HEK293T (cell line): Measurements from ENCODE around the gene TSPAN4.
A peak's percentile ranks its signal among the peaks of the same experiment; 100 is the strongest.

Source experiments
- CTCF ChIA-PET: fragments of 350-600 bp; formaldehyde crosslinking; extraction: SDS; loops from one replicate; lab custom pipeline; 2021; ENCODE audit warnings: antibody characterized with exemption, inconsistent platforms; lab: Yijun Ruan, JAX
- POLR2A ChIA-PET: fragments of 350-600 bp; formaldehyde crosslinking; extraction: SDS; loops from one replicate; lab custom pipeline; 2020; ENCODE audit warnings: antibody characterized with exemption, inconsistent platforms; lab: Yijun Ruan, JAX
- DNase-seq: peaks from one replicate; pipeline ENCODE4 v3.0.0; 2012; ENCODE audit warnings: mixed read lengths; ENCODE audit errors: extremely low spot score
- ARNT ChIP-seq: fragments of 450-650 bp; IDR thresholded peaks from 2 replicates; pipeline ENCODE4 v1.6.1; 2017; ENCODE audit warnings: mild to moderate bottlenecking
- BHLHE40 ChIP-seq: fragments of 450-650 bp; IDR thresholded peaks from 2 replicates; pipeline ENCODE4 v1.6.1; 2016; ENCODE audit warnings: mild to moderate bottlenecking, moderate library complexity, borderline replicate concordance
- CTBP1 ChIP-seq: fragments of 450-650 bp; IDR thresholded peaks from 2 replicates; pipeline ENCODE4 v1.6.1; 2016; ENCODE audit warnings: borderline replicate concordance
- ELF4 ChIP-seq: fragments of 450-650 bp; IDR thresholded peaks from 2 replicates; pipeline ENCODE4 v1.6.1; 2017; ENCODE audit warnings: antibody characterized with exemption
- FOXA1 ChIP-seq: fragments of 450-650 bp; IDR thresholded peaks from 2 replicates; pipeline ENCODE4 v1.6.1; 2016; ENCODE audit warnings: mild to moderate bottlenecking
- FOXK2 ChIP-seq: fragments of 450-650 bp; IDR thresholded peaks from 2 replicates; pipeline ENCODE4 v1.6.1; 2016; ENCODE audit warnings: mild to moderate bottlenecking
- FOXM1 ChIP-seq: fragments of 450-650 bp; IDR thresholded peaks from 2 replicates; pipeline ENCODE4 v1.6.1; 2017; ENCODE audit warnings: mild to moderate bottlenecking, borderline replicate concordance
- HDGF ChIP-seq: fragments of 450-650 bp; IDR thresholded peaks from 2 replicates; pipeline ENCODE4 v1.6.1; 2017; ENCODE audit warnings: antibody characterized with exemption, borderline replicate concordance
- L3MBTL2 ChIP-seq: fragments of 450-650 bp; conservative IDR thresholded peaks from 2 replicates; pipeline ENCODE4 v1.6.1; 2016; ENCODE audit warnings: mild to moderate bottlenecking
- LEF1 ChIP-seq: fragments of 450-650 bp; IDR thresholded peaks from 2 replicates; pipeline ENCODE4 v1.6.1; 2017; ENCODE audit warnings: mild to moderate bottlenecking, borderline replicate concordance
- NFRKB ChIP-seq: fragments of 450-650 bp; IDR thresholded peaks from 2 replicates; pipeline ENCODE4 v1.6.1; 2016; ENCODE audit warnings: mild to moderate bottlenecking, moderate library complexity
- PKNOX1 ChIP-seq: fragments of 450-650 bp; IDR thresholded peaks from 2 replicates; pipeline ENCODE4 v1.6.1; 2016
- SP1 ChIP-seq: fragments of 450-650 bp; IDR thresholded peaks from 2 replicates; pipeline ENCODE4 v1.6.1; 2017
- SUZ12 ChIP-seq: fragments of 450-650 bp; IDR thresholded peaks from 2 replicates; pipeline ENCODE4 v1.6.1; 2016; ENCODE audit warnings: mild to moderate bottlenecking
- TARDBP ChIP-seq: fragments of 450-650 bp; IDR thresholded peaks from 2 replicates; pipeline ENCODE4 v1.6.1; 2016
- ZNF384 ChIP-seq: fragments of 450-650 bp; IDR thresholded peaks from 2 replicates; pipeline ENCODE4 v1.6.1; 2016

TSPAN4 gene

GRCh38 chr11:804599-804964 is 38.1 kb upstream of the TSPAN4 start:
- TF ChIP-seq SUZ12 (no peak), BHLHE40 (no peak), FOXM1 (no peak), FOXK2 (no peak), HDGF (no peak), L3MBTL2 (no peak), TARDBP (no peak), FOXA1 (no peak), ELF4 (no peak), NFRKB (no peak), ZNF384 (no peak), PKNOX1 (no peak), CTBP1 (no peak)
- CTCF ChIA-PET, result interaction anchor here (1.2 kb wide), 1 partner anchor 39 kb away, joined by 3 read pairs; no protein-coding TSS in a partner anchor
- POLR2A ChIA-PET, result interaction anchor here (1.5 to 2.7 kb wide), 3 partner anchors 8 to 28 kb away, joined by 4 to 14 read pairs (median 8); no protein-coding TSS in a partner anchor
- DNase-seq, result no peak

- TF ChIP-seq ZNF384, result no peak
- TF ChIP-seq L3MBTL2, result no peak
- TF ChIP-seq PKNOX1, result no peak
- no peak for TF ChIP-seq TARDBP
- TF ChIP-seq BHLHE40, result no peak
- no peak for TF ChIP-seq LEF1
- no peak for TF ChIP-seq SP1
- TF ChIP-seq HDGF, result no peak
- TF ChIP-seq SUZ12, result no peak
- no peak for TF ChIP-seq FOXM1
- no peak for TF ChIP-seq ELF4
- TF ChIP-seq FOXA1, result no peak
- no peak for TF ChIP-seq FOXK2
- no peak for TF ChIP-seq ARNT
- no peak for TF ChIP-seq CTBP1
- no peak for TF ChIP-seq NFRKB
- no peak for DNase-seq
- CTCF ChIA-PET, result no interaction called here
- POLR2A ChIA-PET, result interaction anchor here (0.5 to 2.2 kb wide), 11 partner anchors 10 to 89 kb away, joined by 3 to 39 read pairs (median 4); partner anchors contain the start of genes CD151, PNPLA2, POLR2L and TSPAN4
Measured at GRCh38 chr11:808427-809286, 34.0 kb upstream of the TSPAN4 start.

- ChIA-PET CTCF (no interaction called here), POLR2A (interaction anchor here (0.5 to 2.2 kb wide), 11 partner anchors 9 to 88 kb away, joined by 3 to 39 read pairs (median 4); partner anchors contain the start of genes CD151, PNPLA2, POLR2L and TSPAN4)
- TF ChIP-seq PKNOX1, result peak; percentile 35; the same call in 1 of the 2 replicates
- TF ChIP-seq ELF4, result peak; percentile 90
- no peak for TF ChIP-seq TARDBP
- no peak for TF ChIP-seq SP1
- TF ChIP-seq L3MBTL2, result peak; percentile 90
- TF ChIP-seq HDGF, result peak; percentile 85; the same call in 1 of the 2 replicates
- peak; percentile 94 for DNase-seq
Measured at GRCh38 chr11:809287-810039, 33.2 kb upstream of the TSPAN4 start, which contains the start of gene RPLP2. Gene RPLP2 (plus strand): TSS chr11:809967. CDS start chr11:810235, 268 bp downstream.

GRCh38 chr11:810040-810567 is 32.5 kb upstream of the TSPAN4 start:
- no peak for DNase-seq
- TF ChIP-seq CTBP1, result no peak
- TF ChIP-seq BHLHE40, result no peak
- no peak for TF ChIP-seq SUZ12
- no peak for TF ChIP-seq TARDBP
- TF ChIP-seq L3MBTL2, result no peak
- TF ChIP-seq HDGF, result no peak
- no peak for TF ChIP-seq ZNF384
- TF ChIP-seq LEF1, result no peak
- TF ChIP-seq FOXK2, result no peak
- TF ChIP-seq PKNOX1, result no peak
- TF ChIP-seq NFRKB, result no peak
- TF ChIP-seq ELF4, result no peak
- TF ChIP-seq FOXA1, result no peak
- TF ChIP-seq FOXM1, result no peak
- no peak for TF ChIP-seq SP1
- TF ChIP-seq ARNT, result no peak
- ChIA-PET POLR2A (interaction anchor here (1.0 to 2.2 kb wide), 8 partner anchors 9 to 32 kb away, joined by 3 to 39 read pairs (median 8); partner anchors contain the start of genes CD151, PNPLA2, POLR2L and TSPAN4), CTCF (no interaction called here)
